DOHH2 (cell line): ENCODE data around the gene SBNO2.

Source experiments
- H3F3A ChIP-seq: fragments of 200-600 bp; sonication (generic), shearing (Covaris generic); 2 replicates; pipeline ENCODE4 v1.6.0; 2016; ENCODE audit warnings: antibody characterized with exemption, mild to moderate bottlenecking; ENCODE audit not compliant: control insufficient read depth, insufficient read depth
- H3K27ac ChIP-seq: fragments of 200-600 bp; sonication (generic); 2 replicates; pipeline ENCODE4 v1.5.1; 2014; ENCODE audit warnings: low read depth, mild to moderate bottlenecking, low read length, moderate library complexity
- H3K27me3 ChIP-seq: fragments of 200-600 bp; sonication (generic); 2 replicates; pipeline ENCODE4 v1.6.1; 2014; ENCODE audit warnings: mild to moderate bottlenecking, low read length, mixed read lengths; ENCODE audit not compliant: control insufficient read depth
- H3K36me3 ChIP-seq: fragments of 200-600 bp; sonication (generic); 2 replicates; pipeline ENCODE4 v1.6.1; 2014; ENCODE audit warnings: mild to moderate bottlenecking, low read length, moderate library complexity, mixed read lengths; ENCODE audit not compliant: control insufficient read depth
- H3K4me1 ChIP-seq: fragments of 200-600 bp; sonication (generic); 2 replicates; pipeline ENCODE4 v1.6.1; 2014; ENCODE audit warnings: mild to moderate bottlenecking, low read length, mixed read lengths; ENCODE audit not compliant: control insufficient read depth
- H3K4me2 ChIP-seq: fragments of 200-600 bp; sonication (generic); 2 replicates; pipeline ENCODE4 v1.6.0; 2014; ENCODE audit warnings: mild to moderate bottlenecking, low read length, moderate library complexity
- H3K4me3 ChIP-seq: fragments of 200-600 bp; sonication (generic); 2 replicates; pipeline ENCODE4 v1.5.1; 2014; ENCODE audit warnings: mild to moderate bottlenecking, low read length, mixed read lengths
- H3K79me2 ChIP-seq: fragments of 200-600 bp; sonication (generic); 2 replicates; pipeline ENCODE4 v1.6.1; 2014; ENCODE audit warnings: mild to moderate bottlenecking, low read length, mixed read lengths; ENCODE audit not compliant: control insufficient read depth
- H3K9me2 ChIP-seq: fragments of 200-600 bp; sonication (generic); replicated peaks from 2 replicates; pipeline ENCODE4 v1.6.1; 2014; ENCODE audit warnings: mild to moderate bottlenecking, low read length, mixed read lengths; ENCODE audit not compliant: control insufficient read depth
- H3K9me3 ChIP-seq: fragments of 200-600 bp; sonication (generic); 2 replicates; pipeline ENCODE4 v1.6.1; 2014; ENCODE audit warnings: antibody characterized with exemption, low read length, mixed read lengths; ENCODE audit not compliant: control insufficient read depth, insufficient read depth
- H4K20me1 ChIP-seq: fragments of 200-600 bp; sonication (generic); 2 replicates; pipeline ENCODE4 v1.6.0; 2014; ENCODE audit warnings: low read depth, mild to moderate bottlenecking, antibody characterized with exemption, low read length, moderate library complexity; ENCODE audit not compliant: control insufficient read depth, insufficient read depth
- EZH2phosphoT487 ChIP-seq: fragments of 200-600 bp; sonication (generic); IDR thresholded peaks from 2 replicates; pipeline ENCODE4 v1.6.1; 2017; ENCODE audit warnings: borderline replicate concordance, mild to moderate bottlenecking, antibody characterized with exemption, low read length, moderate library complexity, mixed read lengths
- TF ChIP-seq, protein P1 (sequence below): fragments of 200-600 bp; sonication (generic); IDR thresholded peaks from one replicate; pipeline ENCODE4 v1.5.1; 2014; ENCODE audit warnings: antibody characterized with exemption, mild to moderate bottlenecking, low read depth, low read length; ENCODE audit not compliant: poor library complexity, severe bottlenecking

The SBNO2 gene

DNA sequence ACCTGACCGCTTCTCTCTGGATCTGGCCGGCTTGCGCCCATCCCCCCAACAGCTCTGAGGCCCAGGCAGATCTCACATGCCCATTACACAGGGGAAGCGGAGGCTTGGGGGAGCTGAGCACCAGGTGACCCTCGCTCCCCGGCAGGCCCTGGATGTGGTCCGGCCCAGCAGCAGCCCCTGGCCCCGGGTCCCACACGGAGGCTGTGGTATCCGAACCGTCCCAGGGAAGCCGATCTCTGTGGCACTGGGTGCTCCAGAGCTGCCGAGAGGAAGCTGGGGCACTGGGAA lies 27.7 kb downstream of the SBNO2 start:
- Histone ChIP-seq H3K4me2 (no peak overlapping the region), H3K4me1 (no peaks in the 10 kb centered on the region), H3K79me2 (no peaks in the 10 kb centered on the region), H3K9me3 (no peaks in the 10 kb centered on the region), H3K36me3 (peaks cover 6% of the 10 kb centered on the region), H3F3A (no peaks in the 10 kb centered on the region), H3K27ac (no peak overlapping the region), H4K20me1 (no peaks in the 10 kb centered on the region), H3K9me2 (no peaks in the 10 kb centered on the region), H3K4me3 (no peak overlapping the region), H3K27me3 (no peaks in the 10 kb centered on the region)
- no peak for TF ChIP-seq EZH2phosphoT487
- TF ChIP-seq, protein P1, sequence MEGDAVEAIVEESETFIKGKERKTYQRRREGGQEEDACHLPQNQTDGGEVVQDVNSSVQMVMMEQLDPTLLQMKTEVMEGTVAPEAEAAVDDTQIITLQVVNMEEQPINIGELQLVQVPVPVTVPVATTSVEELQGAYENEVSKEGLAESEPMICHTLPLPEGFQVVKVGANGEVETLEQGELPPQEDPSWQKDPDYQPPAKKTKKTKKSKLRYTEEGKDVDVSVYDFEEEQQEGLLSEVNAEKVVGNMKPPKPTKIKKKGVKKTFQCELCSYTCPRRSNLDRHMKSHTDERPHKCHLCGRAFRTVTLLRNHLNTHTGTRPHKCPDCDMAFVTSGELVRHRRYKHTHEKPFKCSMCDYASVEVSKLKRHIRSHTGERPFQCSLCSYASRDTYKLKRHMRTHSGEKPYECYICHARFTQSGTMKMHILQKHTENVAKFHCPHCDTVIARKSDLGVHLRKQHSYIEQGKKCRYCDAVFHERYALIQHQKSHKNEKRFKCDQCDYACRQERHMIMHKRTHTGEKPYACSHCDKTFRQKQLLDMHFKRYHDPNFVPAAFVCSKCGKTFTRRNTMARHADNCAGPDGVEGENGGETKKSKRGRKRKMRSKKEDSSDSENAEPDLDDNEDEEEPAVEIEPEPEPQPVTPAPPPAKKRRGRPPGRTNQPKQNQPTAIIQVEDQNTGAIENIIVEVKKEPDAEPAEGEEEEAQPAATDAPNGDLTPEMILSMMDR = no peak

DNA sequence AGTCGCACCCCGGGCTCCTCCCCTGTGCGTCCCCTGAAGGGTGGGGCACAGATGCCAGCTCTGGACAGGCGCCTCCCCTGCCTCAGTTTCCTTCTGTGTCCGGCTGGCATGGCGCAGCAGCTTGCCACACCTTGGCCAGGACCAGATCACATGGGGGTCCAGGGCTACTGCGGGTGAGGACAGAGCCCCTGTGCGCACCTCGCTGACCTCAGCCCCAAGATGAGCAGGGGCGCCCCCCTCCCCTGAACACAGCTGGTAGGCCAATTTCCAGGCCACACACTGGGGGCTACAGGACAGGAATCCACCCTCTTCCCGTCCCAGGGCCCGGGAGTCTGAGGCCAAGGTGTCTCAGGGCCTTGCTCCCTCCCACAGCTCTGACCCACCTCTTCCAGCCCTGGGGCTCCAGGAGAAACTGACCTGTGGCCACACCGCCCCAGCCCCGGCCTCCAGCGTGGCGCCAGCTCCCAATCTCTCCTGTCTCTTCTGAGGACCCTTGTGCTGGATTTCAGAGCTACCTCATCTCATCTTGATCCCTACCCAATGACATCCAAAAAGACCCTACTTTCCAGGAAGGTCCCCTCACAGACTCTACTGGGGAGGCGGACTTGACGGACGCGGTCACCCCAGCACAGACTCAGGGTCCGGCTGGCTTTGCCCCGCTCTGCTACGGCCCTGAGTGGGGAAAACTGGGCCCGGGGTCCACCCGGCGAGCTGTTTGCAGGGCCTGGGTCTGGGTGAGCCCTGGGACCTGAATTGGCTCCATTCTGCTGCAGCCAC lies 28.2 kb downstream of the SBNO2 start:
- H3K79me2 ChIP-seq = no peaks in the 10 kb centered on the region
- H3K4me3 ChIP-seq = no peak overlapping the region
- H3K4me2 ChIP-seq = no peak overlapping the region
- H3K27ac ChIP-seq = no peak overlapping the region
- H3K36me3 ChIP-seq = peaks cover 6% of the 10 kb centered on the region
- H4K20me1 ChIP-seq = no peaks in the 10 kb centered on the region
- H3K9me3 ChIP-seq = no peaks in the 10 kb centered on the region
- TF ChIP-seq EZH2phosphoT487 = no peak
- TF ChIP-seq, protein P1 = no peak
- H3K9me2 ChIP-seq = no peaks in the 10 kb centered on the region
- H3K4me1 ChIP-seq = no peaks in the 10 kb centered on the region
- no peaks in the 10 kb centered on the region for H3F3A ChIP-seq
- no peaks in the 10 kb centered on the region for H3K27me3 ChIP-seq

DNA sequence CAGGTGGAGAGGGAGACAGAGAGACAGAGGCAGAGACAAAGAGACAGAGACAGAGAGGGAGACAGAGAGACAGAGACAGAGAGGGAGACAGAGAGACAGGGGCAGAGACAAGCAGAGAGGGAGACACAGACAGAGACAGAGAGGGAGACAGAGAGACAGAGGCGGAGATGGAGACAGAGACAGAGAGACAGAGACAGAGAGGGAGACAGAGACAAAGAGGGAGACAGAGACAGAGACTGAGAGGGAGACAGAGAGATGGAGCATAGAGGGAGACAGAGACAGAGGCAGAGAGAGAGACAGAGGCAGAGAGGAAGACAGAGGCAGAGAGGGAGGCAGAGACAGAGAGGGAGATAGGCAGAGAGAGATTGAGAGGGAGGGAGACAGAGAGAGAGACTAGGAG lies 29.3 kb downstream of the SBNO2 start:
- TF ChIP-seq, protein P1 = no peak
- TF ChIP-seq EZH2phosphoT487 = no peak
- Histone ChIP-seq H3K4me3 (no peak overlapping the region), H3K9me3 (no peaks in the 10 kb centered on the region), H3K36me3 (peaks cover 6% of the 10 kb centered on the region), H3K9me2 (no peaks in the 10 kb centered on the region), H3K27me3 (no peaks in the 10 kb centered on the region), H3F3A (no peaks in the 10 kb centered on the region), H3K79me2 (no peaks in the 10 kb centered on the region), H4K20me1 (no peaks in the 10 kb centered on the region), H3K4me2 (no peak overlapping the region), H3K27ac (no peak overlapping the region), H3K4me1 (no peaks in the 10 kb centered on the region)
